Measurements from ENCODE around the gene RUFY1. TPM values are rescaled to one million over a fixed set of nuclear protein-coding genes. Genes with fewer than 3 reads are reported as not detected.
A peak's percentile ranks its signal among the peaks of the same experiment; 100 is the strongest.
"Not testable (repeated sequence)": the region's sequence is repeated elsewhere in the genome, so short reads cannot be mapped to it uniquely, and the experiment has no call there.

Gene RUFY1
- total and polyA plus RNA-seq, 9 of the 15 experiments (the other 6 are each of a cell fraction or from before 2014, with no cell fraction given) = 5.0 to 41.7 (median 29.6) TPM

DNA sequence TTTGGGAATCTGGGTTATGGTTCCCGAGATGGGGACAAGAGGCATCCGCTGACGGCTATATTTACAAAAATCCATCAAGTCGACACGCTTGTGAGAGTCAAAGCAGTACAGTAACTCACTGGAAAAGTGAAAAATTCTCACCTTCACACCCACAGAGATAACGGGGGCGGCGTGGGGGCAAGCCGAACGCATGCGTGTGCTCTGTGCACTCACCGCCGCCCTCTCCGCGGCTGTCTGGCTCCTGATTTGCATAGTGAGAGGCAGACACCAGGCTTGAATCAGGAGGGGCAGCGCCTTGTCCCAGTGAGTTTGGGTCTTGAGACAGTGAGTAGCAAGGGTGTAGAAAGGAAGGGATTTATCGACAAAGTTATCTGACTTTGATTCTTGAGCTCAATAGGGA is 32.0 kb upstream of the RUFY1 start:
- peak; percentile 26 for FAIRE-seq
- H3K9me1 ChIP-seq (ENCODE audit: control insufficient read depth, insufficient read depth, low read length); H3K9ac ChIP-seq (ENCODE audit: insufficient read depth in 1 of 2, low read depth in 2 of 2, low read length in 2 of 2): not testable (repeated sequence)

DNA sequence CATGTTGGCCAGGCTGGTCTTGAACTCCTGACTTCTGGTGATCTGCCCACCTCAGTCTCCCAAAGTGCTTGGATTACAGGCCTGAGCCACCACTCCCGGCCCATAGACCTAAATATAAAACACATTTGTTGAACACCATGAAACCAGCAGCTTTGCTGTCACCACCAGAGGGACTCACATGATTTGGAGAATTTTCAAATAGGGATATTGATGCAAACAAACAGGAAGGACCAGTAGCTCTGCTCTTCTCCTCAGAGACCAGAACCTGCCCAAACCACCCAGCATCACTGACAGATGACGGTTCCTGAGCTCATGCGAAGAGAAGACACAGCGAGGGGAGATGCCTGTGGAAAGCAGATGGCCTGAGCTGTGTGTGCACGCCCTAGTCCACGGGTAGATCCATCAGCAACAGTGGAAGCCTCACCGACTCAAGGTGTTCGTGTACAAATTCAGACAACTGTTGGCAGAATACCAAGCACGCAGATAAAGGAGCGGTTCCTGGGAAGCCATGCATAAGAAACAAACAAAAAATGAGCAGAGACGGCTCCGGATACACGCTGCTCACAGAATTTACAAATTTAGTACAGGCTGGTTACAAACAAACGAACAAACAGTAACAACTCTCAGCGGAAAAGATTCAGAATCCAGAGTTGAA is 30.8 kb upstream of the RUFY1 start:
- H3K9me3 ChIP-seq (replicated peaks; ENCODE audit: control insufficient read depth, insufficient read depth, low read depth, low read length); H3K36me3 ChIP-seq (ENCODE audit: control insufficient read depth, insufficient read depth, low read length); H4K20me1 ChIP-seq (replicated peaks; ENCODE audit: control insufficient read depth, insufficient read depth, low read length); H3K9me1 ChIP-seq (ENCODE audit: control insufficient read depth, insufficient read depth, low read length); H3K79me2 ChIP-seq (ENCODE audit: control insufficient read depth, insufficient read depth, low read length); H3K4me1 ChIP-seq (replicated peaks in 1 of 2; ENCODE audit: control insufficient read depth in 2 of 2, insufficient read depth in 2 of 2, low read length in 2 of 2); H3K27ac ChIP-seq (ENCODE audit: extremely low read depth, low read depth, low read length); H3K4me2 ChIP-seq (ENCODE audit: insufficient read depth, low read length); DNase-seq (ENCODE audit: extremely low read depth in 1 of 4, low spot score in 3 of 4); POLR2A ChIA-PET; H3K4me3 ChIP-seq; BruUV-seq (replicated peaks); H3K9ac ChIP-seq (ENCODE audit: insufficient read depth in 1 of 2, low read depth in 2 of 2, low read length in 2 of 2): not testable (repeated sequence)
- TF ChIP-seq, protein P1, sequence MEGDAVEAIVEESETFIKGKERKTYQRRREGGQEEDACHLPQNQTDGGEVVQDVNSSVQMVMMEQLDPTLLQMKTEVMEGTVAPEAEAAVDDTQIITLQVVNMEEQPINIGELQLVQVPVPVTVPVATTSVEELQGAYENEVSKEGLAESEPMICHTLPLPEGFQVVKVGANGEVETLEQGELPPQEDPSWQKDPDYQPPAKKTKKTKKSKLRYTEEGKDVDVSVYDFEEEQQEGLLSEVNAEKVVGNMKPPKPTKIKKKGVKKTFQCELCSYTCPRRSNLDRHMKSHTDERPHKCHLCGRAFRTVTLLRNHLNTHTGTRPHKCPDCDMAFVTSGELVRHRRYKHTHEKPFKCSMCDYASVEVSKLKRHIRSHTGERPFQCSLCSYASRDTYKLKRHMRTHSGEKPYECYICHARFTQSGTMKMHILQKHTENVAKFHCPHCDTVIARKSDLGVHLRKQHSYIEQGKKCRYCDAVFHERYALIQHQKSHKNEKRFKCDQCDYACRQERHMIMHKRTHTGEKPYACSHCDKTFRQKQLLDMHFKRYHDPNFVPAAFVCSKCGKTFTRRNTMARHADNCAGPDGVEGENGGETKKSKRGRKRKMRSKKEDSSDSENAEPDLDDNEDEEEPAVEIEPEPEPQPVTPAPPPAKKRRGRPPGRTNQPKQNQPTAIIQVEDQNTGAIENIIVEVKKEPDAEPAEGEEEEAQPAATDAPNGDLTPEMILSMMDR (IDR thresholded peaks at IDR 0.05 in 2 of 3, conservative IDR thresholded peaks at IDR 0.05 in 1 of 3; ENCODE audit: insufficient read depth in 2 of 3, low read depth in 1 of 3, low read length in 3 of 3) = 0 out of 6 replicates have a peak, but pooled peaks of 1 of the 3 experiments have one; percentile 6
- peak in 1 of 2 experiments; percentile 17; a peak in 2 of 4 replicates for TF ChIP-seq RAD21 (CRISPR knock-in tag; conservative IDR thresholded peaks at IDR 0.05 in 1 of 2, IDR thresholded peaks at IDR 0.05 in 1 of 2)
- in situ Hi-C loops (cut with MboI) = loop anchor here (5.0 kb wide), 2 partner anchors 123 to 1572 kb away; no protein-coding TSS in a partner anchor
- FAIRE-seq (peak; percentile 52), ATAC-seq (peak; percentile 70)
- Histone ChIP-seq H2AFZ (ENCODE audit: low read depth, low read length) (peak overlapping the region; percentile 45; the same call in 1 of the 2 replicates), H3K27me3 (ENCODE audit: control insufficient read depth in 2 of 2, insufficient read depth in 2 of 2, low read length in 2 of 2) (peaks cover 7 to 15% of the 10 kb centered on the region in 2 experiments; a peak in 4 of 5 replicates)
- intact Hi-C loops (cut with micrococcal nuclease) = loop anchor here (2.0 kb wide), 1 partner anchor 125 kb away; no protein-coding TSS in a partner anchor
- WGBS (ENCODE audit: insufficient coverage, low coverage, missing lambda C conversion rate) = 4% methylated on average over 14 of the region's 15 CpGs
- CTCF ChIA-PET (ENCODE audit: low intra/inter-chr PET ratio) = interaction anchor here (0.6 to 1.2 kb wide), 2 partner anchors 135 to 149 kb away, joined by 3 to 5 read pairs; no protein-coding TSS in a partner anchor

More for the DNA sequence above, 32.0 kb upstream of the RUFY1 start:
- H4K20me1 ChIP-seq (replicated peaks; ENCODE audit: control insufficient read depth, insufficient read depth, low read length); H3K4me1 ChIP-seq (replicated peaks in 1 of 2; ENCODE audit: control insufficient read depth in 2 of 2, insufficient read depth in 2 of 2, low read length in 2 of 2); H3K4me2 ChIP-seq (ENCODE audit: insufficient read depth, low read length); H2AFZ ChIP-seq (ENCODE audit: low read depth, low read length); H3K79me2 ChIP-seq (ENCODE audit: control insufficient read depth, insufficient read depth, low read length); H3K36me3 ChIP-seq (ENCODE audit: control insufficient read depth, insufficient read depth, low read length); H3K27me3 ChIP-seq (ENCODE audit: control insufficient read depth in 2 of 2, insufficient read depth in 2 of 2, low read length in 2 of 2); CTCF ChIA-PET (ENCODE audit: low intra/inter-chr PET ratio); H3K27ac ChIP-seq (ENCODE audit: extremely low read depth, low read depth, low read length); H3K4me3 ChIP-seq; intact Hi-C loops (cut with micrococcal nuclease); H3K9me3 ChIP-seq (replicated peaks; ENCODE audit: control insufficient read depth, insufficient read depth, low read depth, low read length); POLR2A ChIA-PET; DNase-seq (ENCODE audit: extremely low read depth in 1 of 4, low spot score in 3 of 4); BruUV-seq (replicated peaks): not testable (repeated sequence)
- ATAC-seq = peak; percentile 57
- WGBS (ENCODE audit: insufficient coverage, low coverage, missing lambda C conversion rate) = 1% methylated on average over 8 of the region's 17 CpGs
- peak; percentile 19 to 31; a peak in 2 of 4 replicates for TF ChIP-seq NRF1 (conservative IDR thresholded peaks at IDR 0.05 in 1 of 2, IDR thresholded peaks at IDR 0.05 in 1 of 2)
- in situ Hi-C loops (cut with MboI) = loop anchor here (5.0 kb wide), 1 partner anchor 1571 kb away; no protein-coding TSS in a partner anchor

DNA sequence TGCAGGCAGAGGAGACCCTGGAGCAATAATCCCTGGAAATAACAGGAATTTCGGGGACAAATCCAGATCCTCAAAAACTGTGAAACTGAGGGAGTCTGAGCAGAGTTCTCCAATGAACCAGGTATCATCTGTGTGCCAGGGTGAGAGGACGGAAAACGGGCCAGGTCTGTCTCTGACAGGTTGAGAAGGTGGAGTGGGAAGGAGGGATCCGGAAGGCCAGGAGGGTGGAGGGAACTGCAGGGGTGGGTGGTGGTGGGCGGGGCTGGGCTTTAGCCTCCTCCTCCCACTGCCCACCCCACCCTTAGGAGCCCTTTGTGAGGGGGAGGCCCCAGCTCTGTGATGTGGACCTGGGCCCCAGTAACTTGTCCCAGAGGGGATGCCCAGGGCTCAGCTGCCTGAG is 28.2 kb upstream of the RUFY1 start:
- intact Hi-C loops (cut with micrococcal nuclease); H3K36me3 ChIP-seq (ENCODE audit: control insufficient read depth, insufficient read depth, low read length); H3K9ac ChIP-seq (ENCODE audit: insufficient read depth in 1 of 2, low read depth in 2 of 2, low read length in 2 of 2); H4K20me1 ChIP-seq (replicated peaks; ENCODE audit: control insufficient read depth, insufficient read depth, low read length); H3K9me3 ChIP-seq (replicated peaks; ENCODE audit: control insufficient read depth, insufficient read depth, low read depth, low read length); H2AFZ ChIP-seq (ENCODE audit: low read depth, low read length); H3K4me2 ChIP-seq (ENCODE audit: insufficient read depth, low read length); CTCF ChIA-PET (ENCODE audit: low intra/inter-chr PET ratio); ATAC-seq; FAIRE-seq; H3K27ac ChIP-seq (ENCODE audit: extremely low read depth, low read depth, low read length); BruUV-seq (replicated peaks); DNase-seq (ENCODE audit: extremely low read depth in 1 of 4, low spot score in 3 of 4); H3K4me3 ChIP-seq; H3K4me1 ChIP-seq (replicated peaks in 1 of 2; ENCODE audit: control insufficient read depth in 2 of 2, insufficient read depth in 2 of 2, low read length in 2 of 2); H3K9me1 ChIP-seq (ENCODE audit: control insufficient read depth, insufficient read depth, low read length); H3K79me2 ChIP-seq (ENCODE audit: control insufficient read depth, insufficient read depth, low read length): not testable (repeated sequence)
- POLR2A ChIA-PET = interaction anchor here (0.6 kb wide), 1 partner anchor 101 kb away, joined by 3 read pairs; no protein-coding TSS in a partner anchor
- H3K27me3 ChIP-seq (ENCODE audit: control insufficient read depth in 2 of 2, insufficient read depth in 2 of 2, low read length in 2 of 2) = peaks cover 7 to 10% of the 10 kb centered on the region in 2 experiments; a peak in 4 of 5 replicates
- WGBS (ENCODE audit: insufficient coverage, low coverage, missing lambda C conversion rate) = 3% methylated on average over 4 of the region's 5 CpGs
- in situ Hi-C loops (cut with MboI) = loop anchor here (5.0 kb wide), 1 partner anchor 120 kb away; no protein-coding TSS in a partner anchor
